ENCODE measurements around the gene F11R.

Gene F11R

GRCh38 chr1:161000736-161001480, 20.0 kb downstream of the F11R start:
- no peak for TF ChIP-seq GATA2 (IDR thresholded peaks at IDR 0.05; ENCODE audit: low read depth, low read length)
- TF ChIP-seq GATA3 (IDR thresholded peaks at IDR 0.05; ENCODE audit: low read depth, low read length) = no peak

GRCh38 chr1:160999376-160999775, 21.6 kb downstream of the F11R start:
- no peak for TF ChIP-seq GATA3 (IDR thresholded peaks at IDR 0.05; ENCODE audit: low read depth, low read length)
- TF ChIP-seq GATA2 (IDR thresholded peaks at IDR 0.05; ENCODE audit: low read depth, low read length) = no peak

- TF ChIP-seq GATA3 (IDR thresholded peaks at IDR 0.05; ENCODE audit: low read depth, low read length) (no peak), GATA2 (IDR thresholded peaks at IDR 0.05; ENCODE audit: low read depth, low read length) (no peak)
Observed at GRCh38 chr1:160997323-160998038, 23.5 kb downstream of the F11R start.

DNA sequence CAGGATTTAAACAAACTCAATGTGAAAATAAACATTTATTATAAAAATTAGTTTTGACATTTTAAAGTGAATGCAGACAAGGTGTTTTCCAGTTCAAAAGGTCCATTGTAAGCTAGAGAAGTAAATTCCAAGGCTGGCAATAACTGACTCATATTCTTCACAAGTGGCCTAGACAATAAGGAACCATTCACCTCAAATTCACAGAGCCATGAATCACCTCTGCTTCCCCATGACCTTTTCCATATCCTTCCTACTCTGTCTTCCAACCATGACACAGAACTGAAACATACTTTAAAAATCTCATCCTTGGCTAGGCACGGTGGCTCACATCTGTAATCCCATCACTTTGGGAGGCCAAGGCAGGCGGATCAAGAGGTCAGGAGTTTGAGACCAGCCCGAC, 24.8 kb downstream of the F11R start:
- TF ChIP-seq GATA3 (IDR thresholded peaks at IDR 0.05; ENCODE audit: low read depth, low read length) = no peak
- TF ChIP-seq GATA2 (IDR thresholded peaks at IDR 0.05; ENCODE audit: low read depth, low read length) = no peak

- TF ChIP-seq GATA2 (IDR thresholded peaks at IDR 0.05; ENCODE audit: low read depth, low read length) (no peak), GATA3 (IDR thresholded peaks at IDR 0.05; ENCODE audit: low read depth, low read length) (no peak)
Observed at GRCh38 chr1:160993544-160994193, 27.3 kb downstream of the F11R start.

GRCh38 chr1:160987359-160988050, 33.4 kb downstream of the F11R start:
- TF ChIP-seq GATA2 (IDR thresholded peaks at IDR 0.05; ENCODE audit: low read depth, low read length) (no peak), GATA3 (IDR thresholded peaks at IDR 0.05; ENCODE audit: low read depth, low read length) (no peak)

- TF ChIP-seq GATA2 (IDR thresholded peaks at IDR 0.05; ENCODE audit: low read depth, low read length) (no peak), GATA3 (IDR thresholded peaks at IDR 0.05; ENCODE audit: low read depth, low read length) (no peak)
Observed at GRCh38 chr1:160985723-160986122, 35.2 kb downstream of the F11R start.

DNA sequence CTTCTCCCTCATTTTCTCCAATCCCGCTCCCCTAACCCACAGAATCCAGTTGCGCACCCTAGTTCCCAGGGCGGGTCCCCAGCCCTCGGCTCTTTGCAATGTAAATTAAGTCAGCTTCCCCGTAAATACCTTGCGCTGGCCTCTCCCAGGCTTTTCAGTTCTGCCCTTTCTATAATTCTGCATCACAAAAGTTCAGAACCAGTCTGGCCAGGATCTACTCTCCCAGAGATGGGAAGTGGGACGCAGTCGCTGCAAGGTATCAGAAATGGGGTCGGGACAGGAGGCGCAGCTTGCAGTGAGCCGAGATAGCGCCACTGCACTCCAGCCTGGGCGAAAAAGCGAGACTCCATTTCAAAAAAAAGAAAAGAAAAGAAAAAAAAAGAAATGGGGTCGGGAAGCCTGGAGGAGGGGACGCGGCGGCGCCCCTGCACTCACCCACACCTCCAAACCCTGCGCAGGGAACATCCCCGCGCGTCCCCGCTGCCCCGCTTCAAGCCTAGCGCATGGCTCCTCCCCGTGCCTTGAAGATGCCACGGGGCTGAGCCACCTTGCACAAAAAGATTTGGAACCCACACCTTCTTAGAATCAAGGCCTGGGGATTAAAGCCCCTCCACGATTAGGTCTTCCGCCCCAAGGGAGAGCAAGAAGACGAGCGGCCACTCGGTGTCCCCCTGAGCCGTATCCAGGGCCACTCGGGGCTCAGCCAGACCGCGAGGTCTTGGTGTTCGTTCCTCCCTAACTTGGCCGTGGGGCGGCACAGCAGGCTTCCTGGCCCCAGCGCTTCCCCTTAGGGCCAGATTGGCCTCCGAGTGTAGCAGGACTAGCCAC, 39.2 kb downstream of the F11R start:
- TF ChIP-seq GATA3 (IDR thresholded peaks at IDR 0.05; ENCODE audit: low read depth, low read length) (no peak), GATA2 (IDR thresholded peaks at IDR 0.05; ENCODE audit: low read depth, low read length) (no peak)

DNA sequence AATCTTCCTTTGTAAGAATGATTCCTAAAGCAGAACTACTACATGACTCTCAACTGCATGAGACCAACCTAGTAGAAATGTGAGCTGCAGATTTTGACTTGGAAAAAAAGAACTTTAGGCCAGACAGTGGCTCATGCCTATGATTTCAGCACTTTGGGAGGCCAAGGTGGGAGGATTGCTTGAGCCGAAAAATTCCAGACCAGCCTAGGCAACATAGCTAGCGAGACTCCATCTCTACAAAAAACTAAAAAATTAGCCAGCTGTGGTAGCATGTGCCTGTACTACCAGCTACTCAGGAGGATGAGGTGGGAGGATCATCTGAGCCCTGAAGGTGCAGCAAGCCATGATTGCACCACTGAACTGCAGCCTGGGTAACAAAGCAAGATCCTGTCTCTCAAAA, 41.7 kb downstream of the F11R start:
- TF ChIP-seq GATA2 (IDR thresholded peaks at IDR 0.05; ENCODE audit: low read depth, low read length) (no peak), GATA3 (IDR thresholded peaks at IDR 0.05; ENCODE audit: low read depth, low read length) (no peak)

- no peak for TF ChIP-seq GATA2 (IDR thresholded peaks at IDR 0.05; ENCODE audit: low read depth, low read length)
- TF ChIP-seq GATA3 (IDR thresholded peaks at IDR 0.05; ENCODE audit: low read depth, low read length) = no peak
Observed at GRCh38 chr1:160978510-160978927, 42.4 kb downstream of the F11R start.

GRCh38 chr1:160975026-160975425, 45.9 kb downstream of the F11R start:
- TF ChIP-seq GATA3 (IDR thresholded peaks at IDR 0.05; ENCODE audit: low read depth, low read length) (no peak), GATA2 (IDR thresholded peaks at IDR 0.05; ENCODE audit: low read depth, low read length) (no peak)

DNA sequence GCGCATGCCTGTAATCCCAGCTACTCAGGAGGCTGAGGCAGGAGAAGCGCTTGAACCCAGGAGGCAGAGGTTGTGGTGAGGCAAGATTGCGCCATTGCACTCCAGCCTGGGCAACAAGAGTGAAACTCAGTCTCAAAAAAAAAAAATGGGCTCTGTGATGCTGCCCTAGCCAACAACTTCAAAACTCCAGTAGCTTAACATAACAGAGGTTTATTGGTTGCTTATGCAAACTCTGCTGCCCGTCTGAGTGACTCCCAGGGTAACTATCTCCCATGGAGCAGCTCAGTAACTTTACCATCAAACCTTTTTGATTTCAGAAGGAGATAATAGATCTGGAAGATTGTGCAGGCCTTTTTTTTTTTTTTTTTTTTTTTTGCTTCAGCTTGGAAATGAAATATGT, 47.5 kb downstream of the F11R start:
- TF ChIP-seq GATA3 (IDR thresholded peaks at IDR 0.05; ENCODE audit: low read depth, low read length) (no peak), GATA2 (IDR thresholded peaks at IDR 0.05; ENCODE audit: low read depth, low read length) (no peak)

DNA sequence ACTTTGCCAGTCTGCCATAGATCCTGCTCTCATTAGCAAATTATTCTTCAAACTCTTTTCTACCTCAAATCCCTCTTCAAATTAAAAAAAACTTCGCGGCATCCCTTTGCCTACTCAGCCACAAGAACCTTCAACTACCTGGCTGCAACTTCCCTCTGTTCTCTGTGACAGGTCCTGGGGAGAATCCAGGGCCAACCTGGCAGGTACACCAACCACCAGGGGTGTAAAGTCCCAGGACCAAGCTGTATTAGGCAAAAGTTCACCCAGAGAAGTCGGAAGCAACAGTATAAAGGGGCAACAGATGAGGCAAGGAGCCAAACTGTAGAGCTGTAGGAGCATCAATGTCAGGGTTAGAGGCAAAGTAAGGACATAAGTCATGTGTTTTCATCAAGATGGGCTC, 48.0 kb downstream of the F11R start:
- TF ChIP-seq GATA3 (IDR thresholded peaks at IDR 0.05; ENCODE audit: low read depth, low read length) = no peak
- no peak for TF ChIP-seq GATA2 (IDR thresholded peaks at IDR 0.05; ENCODE audit: low read depth, low read length)

All from SH-SY5Y (cell line).